ENCODE data around the gene MTCL1.

Gene MTCL1

GRCh38 chr18:8814206-8814605 is 108.8 kb downstream of the MTCL1 start:
- H4K20me1 ChIP-seq (ENCODE audit: insufficient read depth, low read length, poor library complexity, severe bottlenecking), result no peaks in the 10 kb centered on the region
- H3K4me3 ChIP-seq (ENCODE audit: low read length, poor library complexity, severe bottlenecking), result no peak overlapping the region
- H3K4me2 ChIP-seq (ENCODE audit: low read depth, low read length, poor library complexity, severe bottlenecking), result no peak overlapping the region
- H3K9ac ChIP-seq (ENCODE audit: low read depth, low read length, poor library complexity, severe bottlenecking), result no peak overlapping the region
- no peaks in the 10 kb centered on the region for H3K9me3 ChIP-seq (ENCODE audit: insufficient read depth, low read depth, low read length)
- no peak overlapping the region for H2AFZ ChIP-seq (ENCODE audit: low read length)
- no peaks in the 10 kb centered on the region for H3K27me3 ChIP-seq (ENCODE audit: insufficient read depth, low read length, poor library complexity, severe bottlenecking)
- peaks cover 3% of the 10 kb centered on the region; the same call in 1 of the 2 replicates for H3K36me3 ChIP-seq (ENCODE audit: insufficient read depth, low read length)
- peaks cover 9% of the 10 kb centered on the region for H3K4me1 ChIP-seq (ENCODE audit: insufficient read depth, low read length, poor library complexity, severe bottlenecking)
- no peaks in the 10 kb centered on the region for H3K79me2 ChIP-seq (ENCODE audit: insufficient read depth, low read length)
- H3K9me2 ChIP-seq (replicated peaks; ENCODE audit: low read depth, low read length), result no peaks in the 10 kb centered on the region
- TF ChIP-seq, protein P1, sequence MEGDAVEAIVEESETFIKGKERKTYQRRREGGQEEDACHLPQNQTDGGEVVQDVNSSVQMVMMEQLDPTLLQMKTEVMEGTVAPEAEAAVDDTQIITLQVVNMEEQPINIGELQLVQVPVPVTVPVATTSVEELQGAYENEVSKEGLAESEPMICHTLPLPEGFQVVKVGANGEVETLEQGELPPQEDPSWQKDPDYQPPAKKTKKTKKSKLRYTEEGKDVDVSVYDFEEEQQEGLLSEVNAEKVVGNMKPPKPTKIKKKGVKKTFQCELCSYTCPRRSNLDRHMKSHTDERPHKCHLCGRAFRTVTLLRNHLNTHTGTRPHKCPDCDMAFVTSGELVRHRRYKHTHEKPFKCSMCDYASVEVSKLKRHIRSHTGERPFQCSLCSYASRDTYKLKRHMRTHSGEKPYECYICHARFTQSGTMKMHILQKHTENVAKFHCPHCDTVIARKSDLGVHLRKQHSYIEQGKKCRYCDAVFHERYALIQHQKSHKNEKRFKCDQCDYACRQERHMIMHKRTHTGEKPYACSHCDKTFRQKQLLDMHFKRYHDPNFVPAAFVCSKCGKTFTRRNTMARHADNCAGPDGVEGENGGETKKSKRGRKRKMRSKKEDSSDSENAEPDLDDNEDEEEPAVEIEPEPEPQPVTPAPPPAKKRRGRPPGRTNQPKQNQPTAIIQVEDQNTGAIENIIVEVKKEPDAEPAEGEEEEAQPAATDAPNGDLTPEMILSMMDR (conservative IDR thresholded peaks at IDR 0.05; ENCODE audit: low read length), result no peak
- no peak for TF ChIP-seq EZH2phosphoT487 (IDR thresholded peaks at IDR 0.05; ENCODE audit: borderline replicate concordance)
- H3F3A ChIP-seq (ENCODE audit: low read depth), result no peaks in the 10 kb centered on the region

GRCh38 chr18:8816220-8816619 is 110.9 kb downstream of the MTCL1 start:
- H3K9me2 ChIP-seq (replicated peaks; ENCODE audit: low read depth, low read length), result no peaks in the 10 kb centered on the region
- no peaks in the 10 kb centered on the region for H3K9me3 ChIP-seq (ENCODE audit: insufficient read depth, low read depth, low read length)
- H2AFZ ChIP-seq (ENCODE audit: low read length), result no peak overlapping the region
- H3K4me2 ChIP-seq (ENCODE audit: low read depth, low read length, poor library complexity, severe bottlenecking), result no peak overlapping the region
- H4K20me1 ChIP-seq (ENCODE audit: insufficient read depth, low read length, poor library complexity, severe bottlenecking), result no peaks in the 10 kb centered on the region
- TF ChIP-seq EZH2phosphoT487 (IDR thresholded peaks at IDR 0.05; ENCODE audit: borderline replicate concordance), result no peak
- TF ChIP-seq, protein P1 (conservative IDR thresholded peaks at IDR 0.05; ENCODE audit: low read length), result no peak
- peaks cover 11% of the 10 kb centered on the region for H3K4me1 ChIP-seq (ENCODE audit: insufficient read depth, low read length, poor library complexity, severe bottlenecking)
- H3K36me3 ChIP-seq (ENCODE audit: insufficient read depth, low read length), result peaks cover 3% of the 10 kb centered on the region; the same call in 1 of the 2 replicates
- no peaks in the 10 kb centered on the region for H3F3A ChIP-seq (ENCODE audit: low read depth)
- H3K4me3 ChIP-seq (ENCODE audit: low read length, poor library complexity, severe bottlenecking), result no peak overlapping the region
- no peak overlapping the region for H3K9ac ChIP-seq (ENCODE audit: low read depth, low read length, poor library complexity, severe bottlenecking)
- H3K27me3 ChIP-seq (ENCODE audit: insufficient read depth, low read length, poor library complexity, severe bottlenecking), result no peaks in the 10 kb centered on the region
- H3K79me2 ChIP-seq (ENCODE audit: insufficient read depth, low read length), result no peaks in the 10 kb centered on the region

DNA sequence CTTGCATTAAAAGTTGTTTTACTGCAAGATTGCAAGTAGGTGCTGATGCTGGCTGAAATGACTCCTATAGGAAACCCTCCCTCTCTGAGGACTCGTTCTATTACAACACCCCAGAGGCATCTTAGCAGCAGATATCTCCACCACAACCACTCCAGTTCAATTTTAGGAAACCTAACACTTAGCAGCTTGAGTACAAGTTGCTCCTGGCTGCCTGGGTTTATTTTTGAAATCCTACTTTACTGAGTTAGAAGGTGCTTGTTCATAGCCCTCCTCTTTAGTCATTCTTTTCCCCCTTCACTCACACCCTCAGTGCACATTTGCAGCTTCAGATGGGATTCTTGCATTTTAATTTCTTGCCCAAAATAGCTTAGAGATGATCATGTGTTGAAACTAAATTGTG is 111.5 kb downstream of the MTCL1 start:
- Histone ChIP-seq H3K9ac (ENCODE audit: low read depth, low read length, poor library complexity, severe bottlenecking) (no peak overlapping the region), H3K79me2 (ENCODE audit: insufficient read depth, low read length) (no peaks in the 10 kb centered on the region), H3K9me2 (replicated peaks; ENCODE audit: low read depth, low read length) (no peaks in the 10 kb centered on the region), H3F3A (ENCODE audit: low read depth) (no peaks in the 10 kb centered on the region), H3K9me3 (ENCODE audit: insufficient read depth, low read depth, low read length) (no peaks in the 10 kb centered on the region), H3K4me3 (ENCODE audit: low read length, poor library complexity, severe bottlenecking) (no peak overlapping the region), H3K4me2 (ENCODE audit: low read depth, low read length, poor library complexity, severe bottlenecking) (peak overlapping the region; percentile 30), H3K27me3 (ENCODE audit: insufficient read depth, low read length, poor library complexity, severe bottlenecking) (no peaks in the 10 kb centered on the region), H2AFZ (ENCODE audit: low read length) (no peak overlapping the region), H3K4me1 (ENCODE audit: insufficient read depth, low read length, poor library complexity, severe bottlenecking) (peaks cover 11% of the 10 kb centered on the region), H4K20me1 (ENCODE audit: insufficient read depth, low read length, poor library complexity, severe bottlenecking) (no peaks in the 10 kb centered on the region), H3K36me3 (ENCODE audit: insufficient read depth, low read length) (peaks cover 3% of the 10 kb centered on the region; the same call in 1 of the 2 replicates)
- TF ChIP-seq, protein P1 (conservative IDR thresholded peaks at IDR 0.05; ENCODE audit: low read length), result no peak
- TF ChIP-seq EZH2phosphoT487 (IDR thresholded peaks at IDR 0.05; ENCODE audit: borderline replicate concordance), result no peak

Data from Loucy (cell line).